ENCODE measurements around the gene CBR1. TPM values are rescaled to one million over a fixed set of nuclear protein-coding genes. Genes with fewer than 3 reads are reported as not detected.
A peak's percentile ranks its signal among the peaks of the same experiment; 100 is the strongest.

The CBR1 gene
- total and polyA plus RNA-seq, 9 of the 15 experiments (the other 6 are each of a cell fraction or from before 2014, with no cell fraction given) = 2.5 to 33.8 (median 15.1) TPM

DNA sequence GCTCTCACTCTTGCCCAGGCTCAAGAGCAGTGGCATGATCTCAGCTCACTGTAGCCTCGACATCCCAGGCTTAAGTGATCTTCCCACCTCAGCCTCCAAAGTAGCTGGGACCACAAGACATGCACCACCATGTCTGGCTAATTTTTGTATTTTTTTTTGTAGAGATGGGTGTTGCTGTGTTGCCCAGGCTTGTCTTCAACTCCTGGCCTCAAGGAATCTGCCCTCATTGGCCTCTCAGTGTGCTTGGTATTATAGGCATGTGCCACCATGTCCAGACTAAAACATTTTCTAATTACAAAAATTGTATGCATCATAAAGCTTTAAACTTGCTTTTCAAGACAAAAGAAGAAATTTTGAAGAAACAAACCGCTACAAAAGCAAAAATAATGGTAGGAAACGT is 20.1 kb downstream of the CBR1 start (continued):
- no peak for TF ChIP-seq FIP1L1 (IDR thresholded peaks at IDR 0.05; ENCODE audit: low read depth, low read length, poor library complexity, severe bottlenecking)

DNA sequence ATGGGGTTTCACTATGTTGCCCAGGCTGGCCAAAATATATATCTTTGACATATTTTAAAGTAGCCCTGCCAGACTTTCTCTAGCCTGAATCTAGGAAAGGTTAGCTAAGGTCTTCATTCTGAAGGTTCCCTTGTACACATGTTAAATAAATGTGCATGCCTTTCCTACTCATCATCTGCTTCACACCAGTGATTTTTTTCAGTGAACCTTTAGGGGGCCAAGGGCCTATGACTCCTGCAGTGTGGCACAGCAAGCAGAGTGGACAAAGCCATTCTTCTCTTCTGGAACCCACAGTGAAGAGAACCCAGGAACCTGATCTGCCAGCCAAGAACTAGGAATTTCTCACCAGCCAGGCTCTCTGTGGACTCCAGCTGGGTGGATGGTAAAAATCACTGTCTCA is 22.9 kb downstream of the CBR1 start:
- no peaks in the 10 kb centered on the region for H3K27me3 ChIP-seq (ENCODE audit: control insufficient read depth in 2 of 2, insufficient read depth in 2 of 2, low read length in 2 of 2)
- H3K4me1 ChIP-seq (replicated peaks in 1 of 2; ENCODE audit: control insufficient read depth in 2 of 2, insufficient read depth in 2 of 2, low read length in 2 of 2) = no peaks in the 10 kb centered on the region; a peak in 2 of 5 replicates
- intact Hi-C loops (cut with micrococcal nuclease) (no loop called here), in situ Hi-C loops (cut with MboI) (no loop called here)
- FAIRE-seq (no peak), ATAC-seq (no peak), DNase-seq (ENCODE audit: extremely low read depth in 1 of 4, low spot score in 3 of 4) (peak in 1 of 4 experiments; percentile 3)
- H3K9me3 ChIP-seq (replicated peaks; ENCODE audit: control insufficient read depth, insufficient read depth, low read depth, low read length) = peaks cover 8% of the 10 kb centered on the region
- no peaks in the 10 kb centered on the region for H3K36me3 ChIP-seq (ENCODE audit: control insufficient read depth, insufficient read depth, low read length)
- no peak overlapping the region for H3K4me2 ChIP-seq (ENCODE audit: insufficient read depth, low read length)
- H2AFZ ChIP-seq (ENCODE audit: low read depth, low read length) = no peak overlapping the region
- no peaks in the 10 kb centered on the region for H3K79me2 ChIP-seq (ENCODE audit: control insufficient read depth, insufficient read depth, low read length)
- H3K4me3 ChIP-seq = no peak overlapping the region
- no peaks in the 10 kb centered on the region for H4K20me1 ChIP-seq (replicated peaks; ENCODE audit: control insufficient read depth, insufficient read depth, low read length)
- POLR2A ChIA-PET = no interaction called here
- no peaks in the 10 kb centered on the region for H3K9me1 ChIP-seq (ENCODE audit: control insufficient read depth, insufficient read depth, low read length)
- H3K9ac ChIP-seq (ENCODE audit: insufficient read depth in 1 of 2, low read depth in 2 of 2, low read length in 2 of 2) = no peak overlapping the region
- BruUV-seq (replicated peaks) = no TSS peak
- no peak overlapping the region for H3K27ac ChIP-seq (ENCODE audit: extremely low read depth, low read depth, low read length)
- CTCF ChIA-PET (ENCODE audit: low intra/inter-chr PET ratio) = no interaction called here
- TF ChIP-seq, protein P1, sequence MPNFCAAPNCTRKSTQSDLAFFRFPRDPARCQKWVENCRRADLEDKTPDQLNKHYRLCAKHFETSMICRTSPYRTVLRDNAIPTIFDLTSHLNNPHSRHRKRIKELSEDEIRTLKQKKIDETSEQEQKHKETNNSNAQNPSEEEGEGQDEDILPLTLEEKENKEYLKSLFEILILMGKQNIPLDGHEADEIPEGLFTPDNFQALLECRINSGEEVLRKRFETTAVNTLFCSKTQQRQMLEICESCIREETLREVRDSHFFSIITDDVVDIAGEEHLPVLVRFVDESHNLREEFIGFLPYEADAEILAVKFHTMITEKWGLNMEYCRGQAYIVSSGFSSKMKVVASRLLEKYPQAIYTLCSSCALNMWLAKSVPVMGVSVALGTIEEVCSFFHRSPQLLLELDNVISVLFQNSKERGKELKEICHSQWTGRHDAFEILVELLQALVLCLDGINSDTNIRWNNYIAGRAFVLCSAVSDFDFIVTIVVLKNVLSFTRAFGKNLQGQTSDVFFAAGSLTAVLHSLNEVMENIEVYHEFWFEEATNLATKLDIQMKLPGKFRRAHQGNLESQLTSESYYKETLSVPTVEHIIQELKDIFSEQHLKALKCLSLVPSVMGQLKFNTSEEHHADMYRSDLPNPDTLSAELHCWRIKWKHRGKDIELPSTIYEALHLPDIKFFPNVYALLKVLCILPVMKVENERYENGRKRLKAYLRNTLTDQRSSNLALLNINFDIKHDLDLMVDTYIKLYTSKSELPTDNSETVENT (CRISPR knock-in tag; IDR thresholded peaks at IDR 0.05) = no peak
- TF ChIP-seq ELF4 (CRISPR knock-in tag; IDR thresholded peaks at IDR 0.05) (no peak), HMGN3 (IDR thresholded peaks at IDR 0.05; ENCODE audit: borderline replicate concordance, extremely low read depth, insufficient read length, low read depth, low read length) (no peak), SMARCA5 (IDR thresholded peaks at IDR 0.05) (no peak), XRCC3 (IDR thresholded peaks at IDR 0.05) (no peak)
- TF ChIP-seq, protein P2, sequence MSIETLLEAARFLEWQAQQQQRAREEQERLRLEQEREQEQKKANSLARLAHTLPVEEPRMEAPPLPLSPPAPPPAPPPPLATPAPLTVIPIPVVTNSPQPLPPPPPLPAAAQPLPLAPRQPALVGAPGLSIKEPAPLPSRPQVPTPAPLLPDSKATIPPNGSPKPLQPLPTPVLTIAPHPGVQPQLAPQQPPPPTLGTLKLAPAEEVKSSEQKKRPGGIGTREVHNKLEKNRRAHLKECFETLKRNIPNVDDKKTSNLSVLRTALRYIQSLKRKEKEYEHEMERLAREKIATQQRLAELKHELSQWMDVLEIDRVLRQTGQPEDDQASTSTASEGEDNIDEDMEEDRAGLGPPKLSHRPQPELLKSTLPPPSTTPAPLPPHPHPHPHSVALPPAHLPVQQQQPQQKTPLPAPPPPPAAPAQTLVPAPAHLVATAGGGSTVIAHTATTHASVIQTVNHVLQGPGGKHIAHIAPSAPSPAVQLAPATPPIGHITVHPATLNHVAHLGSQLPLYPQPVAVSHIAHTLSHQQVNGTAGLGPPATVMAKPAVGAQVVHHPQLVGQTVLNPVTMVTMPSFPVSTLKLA (conservative IDR thresholded peaks at IDR 0.05) = no peak
- TF ChIP-seq, protein P3, sequence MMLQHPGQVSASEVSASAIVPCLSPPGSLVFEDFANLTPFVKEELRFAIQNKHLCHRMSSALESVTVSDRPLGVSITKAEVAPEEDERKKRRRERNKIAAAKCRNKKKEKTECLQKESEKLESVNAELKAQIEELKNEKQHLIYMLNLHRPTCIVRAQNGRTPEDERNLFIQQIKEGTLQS (IDR thresholded peaks at IDR 0.05) = no peak
- TF ChIP-seq, protein P3 (CRISPR knock-in tag; conservative IDR thresholded peaks at IDR 0.05) = no peak
- TF ChIP-seq, protein P4, sequence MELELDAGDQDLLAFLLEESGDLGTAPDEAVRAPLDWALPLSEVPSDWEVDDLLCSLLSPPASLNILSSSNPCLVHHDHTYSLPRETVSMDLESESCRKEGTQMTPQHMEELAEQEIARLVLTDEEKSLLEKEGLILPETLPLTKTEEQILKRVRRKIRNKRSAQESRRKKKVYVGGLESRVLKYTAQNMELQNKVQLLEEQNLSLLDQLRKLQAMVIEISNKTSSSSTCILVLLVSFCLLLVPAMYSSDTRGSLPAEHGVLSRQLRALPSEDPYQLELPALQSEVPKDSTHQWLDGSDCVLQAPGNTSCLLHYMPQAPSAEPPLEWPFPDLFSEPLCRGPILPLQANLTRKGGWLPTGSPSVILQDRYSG (tag; conservative IDR thresholded peaks at IDR 0.05; ENCODE audit: low read depth) = no peak

Measured in K562 (cell line).